Vagina (tissue), 2 donors: ENCODE measurements around the gene NLRX1.
"Not testable (repeated sequence)": the region's sequence is repeated elsewhere in the genome, so short reads cannot be mapped to it uniquely, and the experiment has no call there.

ENCODE experiments used
- CTCF ChIP-seq, 3 experiments: fragments of 450-650 bp in 2 of 3; fragments of 200-600 bp in 1 of 3; sonication (generic) in 1 of 3; IDR thresholded peaks; one replicate each; pipeline ENCODE4 v1.5.1; 2017 to 2019; ENCODE audit warnings: antibody characterized with exemption in 3 of 3, mild to moderate bottlenecking in 2 of 3, moderate library complexity in 2 of 3
- POLR2A ChIP-seq, 2 donors: fragments of 450-650 bp; IDR thresholded peaks; one replicate each; pipeline ENCODE4 v1.6.1; 2017; ENCODE audit warnings: antibody characterized with exemption in 2 of 2, mild to moderate bottlenecking in 2 of 2, moderate library complexity in 2 of 2
- POLR2AphosphoS5 ChIP-seq, 2 donors: sonication (generic); formaldehyde crosslinking; IDR thresholded peaks; one replicate each; pipeline ENCODE4 v1.9.0; 2017; ENCODE audit warnings: antibody characterized with exemption in 2 of 2, mild to moderate bottlenecking in 2 of 2, low read depth in 1 of 2; ENCODE audit not compliant: insufficient read depth in 1 of 2

- not testable (repeated sequence) for TF ChIP-seq CTCF (IDR thresholded peaks at IDR 0.05); POLR2A (IDR thresholded peaks at IDR 0.05); POLR2AphosphoS5 (IDR thresholded peaks at IDR 0.05; ENCODE audit: insufficient read depth in 1 of 2, low read depth in 1 of 2)
These were observed 29.2 kb upstream of the NLRX1 start for GRCh38 chr11:119139276-119139675.
